K562 (cell line): ENCODE results near the gene CABP4. TPM values are rescaled to one million over a fixed set of nuclear protein-coding genes. Genes with fewer than 3 reads are reported as not detected.

Source experiments
- CBFB ChIP-seq: sonication (generic); formaldehyde crosslinking; IDR thresholded peaks from 2 replicates; pipeline ENCODE4 v1.4.0; 2020; ENCODE audit warnings: mild to moderate bottlenecking, missing genetic modification reagents
- CCNT2 ChIP-seq: IDR thresholded peaks from 2 replicates; pipeline ENCODE4 v1.6.1; 2011; ENCODE audit warnings: borderline replicate concordance, low read depth, mild to moderate bottlenecking, moderate library complexity, mixed read lengths, low read length; ENCODE audit not compliant: insufficient read length; ENCODE audit errors: extremely low read depth
- HMG20B ChIP-seq: fragments of 250-450 bp; sonication (Bioruptor Pico); IDR thresholded peaks from 2 replicates; pipeline ENCODE4 v1.5.0; 2021; ENCODE audit warnings: mild to moderate bottlenecking
- MIER1 ChIP-seq: fragments of 450-650 bp; IDR thresholded peaks from 2 replicates; pipeline ENCODE4 v1.6.1; 2016; ENCODE audit warnings: antibody characterized with exemption, mild to moderate bottlenecking, low read depth
- NFE2 ChIP-seq: IDR thresholded peaks from 2 replicates; pipeline ENCODE4 v1.6.1; 2014; ENCODE audit warnings: antibody characterized with exemption, low read depth
- NFE2L1 ChIP-seq: fragments of 450-650 bp; IDR thresholded peaks from 2 replicates; pipeline ENCODE4 v1.6.1; 2016; ENCODE audit warnings: missing genetic modification characterization, low read depth, mild to moderate bottlenecking, missing compliant biosample characterization, moderate library complexity, borderline replicate concordance
- POLR2AphosphoS2 ChIP-seq: IDR thresholded peaks from 2 replicates; pipeline ENCODE4 v1.6.1; 2012; ENCODE audit warnings: low read length, improper control_type of control experiment
- RBM39 ChIP-seq: fragments of 200-400 bp; formaldehyde crosslinking; optimal IDR thresholded peaks from 2 replicates; pipeline ENCODE3; 2018; ENCODE audit warnings: low read depth, low read length
- SMARCC2 ChIP-seq: fragments of 450-650 bp; IDR thresholded peaks from 2 replicates; pipeline ENCODE4 v1.6.1; 2017; ENCODE audit warnings: antibody characterized with exemption, moderate library complexity, mild to moderate bottlenecking, low read depth
- SRSF7 ChIP-seq: fragments of 200-400 bp; formaldehyde crosslinking; optimal IDR thresholded peaks from 2 replicates; pipeline ENCODE3; 2017; ENCODE audit warnings: mild to moderate bottlenecking, low read depth, low read length
- ZNF347 ChIP-seq: fragments of 450-650 bp; formaldehyde crosslinking; IDR thresholded peaks from 2 replicates; pipeline ENCODE4 v1.4.0; 2020; ENCODE audit warnings: low read depth, mild to moderate bottlenecking, moderate library complexity
- polyA plus RNA-seq, 8 experiments: library from polyadenylated mRNA; depleted of rRNA in 4 of 8; stranded (reverse) in 5 of 8; unstranded in 3 of 8; fragments of >200 nt; fragmentation: Nextera tagmentation in 2 of 8; fragmentation: Illumina TruSeq in 1 of 8; extraction: Ambion mirVana in 2 of 8; extraction: Trizol in 1 of 8; gene quantifications; 2 replicates each; pipeline versions ENCODE4 v1.2.1 to v1.2.3, GENCODE V29; 2011 to 2014; ENCODE audit warnings: inconsistent platforms in 1 of 8, missing spikeins in 1 of 8
- total RNA-seq, 7 experiments: library from RNA; depleted of rRNA in 6 of 7; stranded (reverse); fragments of >200 nt in 6 of 7; fragmentation: Illumina TruSeq in 2 of 7; extraction: Trizol in 2 of 7; gene quantifications; 2 replicates each; pipeline versions ENCODE4 v1.2.1 to v1.2.3, GENCODE V29; 2011 to 2021; ENCODE audit warnings: low replicate concordance in 1 of 7
- TF ChIP-seq, protein P1 (sequence below): fragments of 250-450 bp; sonication (Bioruptor Pico); IDR thresholded peaks from 2 replicates; pipeline ENCODE4 v1.4.0; 2020
- TF ChIP-seq, protein P2 (sequence below): sonication (generic); formaldehyde crosslinking; IDR thresholded peaks from 2 replicates; pipeline ENCODE4 v1.9.0; 2022; ENCODE audit warnings: mild to moderate bottlenecking, missing genetic modification reagents
- TF ChIP-seq, protein P3 (sequence below): fragments of 450-650 bp; IDR thresholded peaks from 2 replicates; pipeline ENCODE4 v1.6.1; 2016; ENCODE audit warnings: low read depth
- TF ChIP-seq, protein P4 (sequence below), 3 experiments: fragments of 200-800 bp in 1 of 3; sonication (Bioruptor generic) in 1 of 3; sonication (generic) in 1 of 3; formaldehyde crosslinking in 1 of 3; IDR thresholded peaks; 2 replicates each; pipeline versions ENCODE4 v1.6.1 to v1.8.0; 2016 to 2022; ENCODE audit warnings: mild to moderate bottlenecking in 2 of 3, missing compliant biosample characterization in 2 of 3, missing genetic modification characterization in 2 of 3, missing genetic modification reagents in 1 of 3

Gene CABP4
- total and polyA plus RNA-seq, 9 of the 15 experiments (the other 6 are each of a cell fraction or from before 2014, with no cell fraction given), result 0.11 TPM; not detected in 8

DNA sequence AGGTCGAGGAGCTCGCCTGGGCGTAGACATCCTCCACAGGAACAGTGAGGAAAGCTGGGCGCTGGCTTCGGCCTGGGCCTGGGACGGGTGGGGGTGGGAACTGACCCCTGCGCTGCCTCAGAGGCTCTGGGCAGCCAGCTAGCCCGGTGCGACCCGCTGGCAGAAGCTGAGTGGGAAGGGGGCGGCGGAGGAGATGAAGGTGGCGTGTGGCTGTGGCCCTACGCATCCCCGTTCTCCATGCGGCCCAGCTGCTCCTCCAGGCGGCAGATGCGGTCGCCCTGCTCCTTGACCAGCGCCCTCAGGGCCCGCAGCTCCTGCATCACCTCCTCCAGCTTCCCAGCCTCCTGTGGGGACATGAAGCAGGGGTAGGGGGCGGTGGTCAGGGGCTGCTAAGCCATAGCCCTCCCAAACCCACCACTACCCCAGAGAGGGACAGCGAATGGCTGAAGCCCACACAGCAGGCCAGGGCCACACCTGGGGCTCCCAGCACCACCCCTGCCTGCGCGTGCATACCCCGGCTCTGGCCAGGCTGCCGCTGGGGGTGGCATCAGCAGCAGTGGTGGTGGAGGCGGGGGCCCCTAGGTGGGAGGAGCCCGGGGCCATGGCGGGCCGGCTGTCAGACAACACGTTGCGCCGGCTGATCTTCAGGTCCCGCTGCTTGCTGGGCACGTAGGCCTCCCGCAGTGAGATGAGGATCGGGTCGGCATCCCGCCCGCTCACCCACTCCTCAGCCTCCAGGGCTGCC lies 16.8 kb upstream of the CABP4 start (continued):
- TF ChIP-seq CCNT2 (peak; percentile 19), NFE2L1 (no peak), CBFB (CRISPR knock-in tag) (no peak), HMG20B (no peak), SRSF7 (no peak), POLR2AphosphoS2 (no peak), RBM39 (no peak), ZNF347 (CRISPR knock-in tag) (no peak), SMARCC2 (no peak), NFE2 (no peak), MIER1 (no peak)
- TF ChIP-seq, protein P1, sequence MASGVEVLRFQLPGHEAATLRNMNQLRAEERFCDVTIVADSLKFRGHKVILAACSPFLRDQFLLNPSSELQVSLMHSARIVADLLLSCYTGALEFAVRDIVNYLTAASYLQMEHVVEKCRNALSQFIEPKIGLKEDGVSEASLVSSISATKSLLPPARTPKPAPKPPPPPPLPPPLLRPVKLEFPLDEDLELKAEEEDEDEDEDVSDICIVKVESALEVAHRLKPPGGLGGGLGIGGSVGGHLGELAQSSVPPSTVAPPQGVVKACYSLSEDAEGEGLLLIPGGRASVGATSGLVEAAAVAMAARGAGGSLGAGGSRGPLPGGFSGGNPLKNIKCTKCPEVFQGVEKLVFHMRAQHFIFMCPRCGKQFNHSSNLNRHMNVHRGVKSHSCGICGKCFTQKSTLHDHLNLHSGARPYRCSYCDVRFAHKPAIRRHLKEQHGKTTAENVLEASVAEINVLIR, result no peak
- TF ChIP-seq, protein P2, sequence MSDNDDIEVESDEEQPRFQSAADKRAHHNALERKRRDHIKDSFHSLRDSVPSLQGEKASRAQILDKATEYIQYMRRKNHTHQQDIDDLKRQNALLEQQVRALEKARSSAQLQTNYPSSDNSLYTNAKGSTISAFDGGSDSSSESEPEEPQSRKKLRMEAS (CRISPR knock-in tag), result no peak
- TF ChIP-seq, protein P3, sequence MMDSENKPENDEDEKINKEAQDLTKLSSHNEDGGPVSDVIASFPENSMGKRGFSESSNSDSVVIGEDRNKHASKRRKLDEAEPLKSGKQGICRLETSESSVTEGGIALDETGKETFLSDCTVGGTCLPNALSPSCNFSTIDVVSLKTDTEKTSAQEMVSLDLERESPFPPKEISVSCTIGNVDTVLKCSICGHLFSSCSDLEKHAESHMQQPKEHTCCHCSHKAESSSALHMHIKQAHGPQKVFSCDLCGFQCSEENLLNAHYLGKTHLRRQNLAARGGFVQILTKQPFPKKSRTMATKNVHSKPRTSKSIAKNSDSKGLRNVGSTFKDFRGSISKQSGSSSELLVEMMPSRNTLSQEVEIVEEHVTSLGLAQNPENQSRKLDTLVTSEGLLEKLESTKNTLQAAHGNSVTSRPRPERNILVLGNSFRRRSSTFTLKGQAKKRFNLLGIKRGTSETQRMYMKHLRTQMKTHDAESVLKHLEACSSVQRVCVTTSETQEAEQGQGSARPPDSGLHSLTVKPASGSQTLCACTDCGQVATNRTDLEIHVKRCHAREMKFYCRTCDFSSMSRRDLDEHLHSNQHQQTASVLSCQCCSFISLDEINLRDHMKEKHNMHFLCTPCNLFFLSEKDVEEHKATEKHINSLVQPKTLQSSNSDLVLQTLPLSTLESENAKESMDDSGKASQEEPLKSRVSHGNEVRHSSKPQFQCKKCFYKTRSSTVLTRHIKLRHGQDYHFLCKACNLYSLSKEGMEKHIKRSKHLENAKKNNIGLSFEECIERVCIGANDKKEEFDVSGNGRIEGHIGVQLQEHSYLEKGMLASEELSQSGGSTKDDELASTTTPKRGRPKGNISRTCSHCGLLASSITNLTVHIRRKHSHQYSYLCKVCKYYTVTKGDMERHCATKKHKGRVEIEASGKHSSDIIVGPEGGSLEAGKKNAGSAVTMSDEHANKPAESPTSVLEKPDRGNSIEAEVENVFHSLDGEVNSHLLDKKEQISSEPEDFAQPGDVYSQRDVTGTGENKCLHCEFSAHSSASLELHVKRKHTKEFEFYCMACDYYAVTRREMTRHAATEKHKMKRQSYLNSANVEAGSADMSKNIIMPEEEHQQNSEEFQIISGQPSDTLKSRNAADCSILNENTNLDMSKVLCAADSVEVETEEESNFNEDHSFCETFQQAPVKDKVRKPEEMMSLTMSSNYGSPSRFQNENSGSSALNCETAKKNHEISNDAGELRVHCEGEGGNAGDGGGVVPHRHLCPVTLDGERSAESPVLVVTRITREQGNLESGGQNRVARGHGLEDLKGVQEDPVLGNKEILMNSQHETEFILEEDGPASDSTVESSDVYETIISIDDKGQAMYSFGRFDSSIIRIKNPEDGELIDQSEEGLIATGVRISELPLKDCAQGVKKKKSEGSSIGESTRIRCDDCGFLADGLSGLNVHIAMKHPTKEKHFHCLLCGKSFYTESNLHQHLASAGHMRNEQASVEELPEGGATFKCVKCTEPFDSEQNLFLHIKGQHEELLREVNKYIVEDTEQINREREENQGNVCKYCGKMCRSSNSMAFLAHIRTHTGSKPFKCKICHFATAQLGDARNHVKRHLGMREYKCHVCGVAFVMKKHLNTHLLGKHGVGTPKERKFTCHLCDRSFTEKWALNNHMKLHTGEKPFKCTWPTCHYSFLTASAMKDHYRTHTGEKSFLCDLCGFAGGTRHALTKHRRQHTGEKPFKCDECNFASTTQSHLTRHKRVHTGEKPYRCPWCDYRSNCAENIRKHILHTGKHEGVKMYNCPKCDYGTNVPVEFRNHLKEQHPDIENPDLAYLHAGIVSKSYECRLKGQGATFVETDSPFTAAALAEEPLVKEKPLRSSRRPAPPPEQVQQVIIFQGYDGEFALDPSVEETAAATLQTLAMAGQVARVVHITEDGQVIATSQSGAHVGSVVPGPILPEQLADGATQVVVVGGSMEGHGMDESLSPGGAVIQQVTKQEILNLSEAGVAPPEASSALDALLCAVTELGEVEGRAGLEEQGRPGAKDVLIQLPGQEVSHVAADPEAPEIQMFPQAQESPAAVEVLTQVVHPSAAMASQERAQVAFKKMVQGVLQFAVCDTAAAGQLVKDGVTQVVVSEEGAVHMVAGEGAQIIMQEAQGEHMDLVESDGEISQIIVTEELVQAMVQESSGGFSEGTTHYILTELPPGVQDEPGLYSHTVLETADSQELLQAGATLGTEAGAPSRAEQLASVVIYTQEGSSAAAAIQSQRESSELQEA, result no peak
- TF ChIP-seq, protein P4, sequence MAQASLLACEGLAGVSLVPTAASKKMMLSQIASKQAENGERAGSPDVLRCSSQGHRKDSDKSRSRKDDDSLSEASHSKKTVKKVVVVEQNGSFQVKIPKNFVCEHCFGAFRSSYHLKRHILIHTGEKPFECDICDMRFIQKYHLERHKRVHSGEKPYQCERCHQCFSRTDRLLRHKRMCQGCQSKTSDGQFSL (CRISPR knock-in tag; IDR thresholded peaks at IDR 0.05), result 0 out of 2 replicates have a peak, but pooled peaks have one; percentile 18
- TF ChIP-seq, protein P4 (tag; IDR thresholded peaks at IDR 0.05), result no peak
